Measurements from ENCODE around the gene CTTNBP2NL. TPM values are rescaled to one million over a fixed set of nuclear protein-coding genes. Genes with fewer than 3 reads are reported as not detected.
"Not testable (repeated sequence)": the region's sequence is repeated elsewhere in the genome, so short reads cannot be mapped to it uniquely, and the experiment has no call there.

Gene CTTNBP2NL
- total RNA-seq, 1 donor from 2014 or later = 12.5 TPM

DNA sequence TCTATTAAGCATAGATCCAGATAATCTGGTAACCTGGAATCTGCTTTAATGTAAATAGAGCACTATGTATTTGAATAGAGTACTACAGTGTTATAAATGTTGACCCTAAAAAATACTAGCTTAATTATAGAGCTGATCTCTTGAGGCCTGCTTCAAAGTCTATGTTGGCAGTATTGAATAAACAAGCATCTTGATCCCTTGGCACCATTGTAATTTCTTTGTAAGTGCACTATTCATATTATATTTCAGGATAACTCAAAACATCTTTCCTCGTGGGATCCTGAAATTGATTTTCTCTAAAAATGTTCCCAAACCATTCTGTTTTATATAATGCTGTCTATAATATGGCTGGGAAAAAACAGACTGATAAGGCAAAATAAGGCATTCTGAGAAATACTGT is 10.8 kb downstream of the CTTNBP2NL start:
- no peak for DNase-seq (ENCODE audit: missing footprints)
- ATAC-seq = no peak
- intact Hi-C loops (cut with DNase I) = no loop called here

DNA sequence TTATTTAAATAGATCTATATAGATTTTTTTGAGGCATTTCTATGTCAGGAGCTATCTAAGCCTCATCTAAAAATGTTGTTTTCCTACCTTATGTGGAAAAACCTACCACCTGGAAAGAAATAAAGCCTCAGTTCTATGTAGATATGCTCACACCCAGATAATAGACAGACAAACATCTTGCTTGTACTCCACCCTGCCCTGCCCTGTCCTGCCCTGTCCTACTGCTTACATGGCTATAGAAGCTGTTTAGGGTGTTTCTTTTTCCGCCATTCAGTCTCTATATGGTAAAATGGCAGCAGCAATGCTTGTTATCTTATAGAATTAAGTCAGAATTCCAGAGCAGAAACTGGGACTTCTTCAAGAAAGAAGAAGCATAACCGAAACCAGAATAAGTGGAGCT is 13.4 kb downstream of the CTTNBP2NL start:
- DNase-seq (ENCODE audit: missing footprints) = no peak
- no peak for ATAC-seq
- intact Hi-C loops (cut with DNase I) = no loop called here

GRCh38 chr1:112410673-112411072 is 14.7 kb downstream of the CTTNBP2NL start:
- no peak for DNase-seq (ENCODE audit: missing footprints)
- intact Hi-C loops (cut with DNase I) = no loop called here
- ATAC-seq = no peak

- intact Hi-C loops (cut with DNase I) = no loop called here
- ATAC-seq = no peak
- no peak for DNase-seq (ENCODE audit: missing footprints)
Measured at GRCh38 chr1:112417271-112417670, 21.3 kb downstream of the CTTNBP2NL start.

GRCh38 chr1:112418099-112418892 is 22.3 kb downstream of the CTTNBP2NL start:
- intact Hi-C loops (cut with DNase I) = no loop called here
- DNase-seq (ENCODE audit: missing footprints) = no peak
- ATAC-seq = no peak

- intact Hi-C loops (cut with DNase I) = no loop called here
- DNase-seq (ENCODE audit: missing footprints) (no peak), ATAC-seq (no peak)
Measured at GRCh38 chr1:112423207-112423606, 27.2 kb downstream of the CTTNBP2NL start.

GRCh38 chr1:112423666-112424065 is 27.7 kb downstream of the CTTNBP2NL start:
- DNase-seq (ENCODE audit: missing footprints); intact Hi-C loops (cut with DNase I); ATAC-seq: not testable (repeated sequence)

GRCh38 chr1:112429749-112430148 is 33.7 kb downstream of the CTTNBP2NL start:
- DNase-seq (ENCODE audit: missing footprints) (no peak), ATAC-seq (no peak)

DNA sequence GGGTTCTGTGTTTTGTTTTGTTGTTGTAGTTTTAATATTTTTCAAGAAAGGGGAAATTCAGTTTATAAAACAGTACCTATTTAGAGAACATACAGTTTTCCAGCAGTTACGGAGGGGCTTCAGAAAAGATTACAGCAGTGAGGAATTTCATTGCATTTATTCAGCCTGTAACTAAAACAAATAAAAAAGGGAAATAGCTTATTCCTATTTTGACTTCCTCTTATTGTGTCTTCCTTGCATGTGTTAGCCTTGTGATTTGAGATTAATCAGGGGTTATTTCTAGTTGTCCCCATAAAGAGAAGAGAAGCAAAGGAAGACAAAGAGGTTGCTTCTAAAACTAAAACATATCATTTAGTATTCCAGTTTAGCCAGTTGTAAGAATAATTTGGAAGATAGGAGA is 35.0 kb downstream of the CTTNBP2NL start:
- intact Hi-C loops (cut with DNase I) = no loop called here
- no peak for DNase-seq (ENCODE audit: missing footprints)
- no peak for ATAC-seq

More at GRCh38 chr1:112429749-112430148, 33.7 kb downstream of the CTTNBP2NL start:
- intact Hi-C loops (cut with DNase I) = no loop called here

GRCh38 chr1:112435448-112435847 is 39.4 kb downstream of the CTTNBP2NL start:
- DNase-seq (ENCODE audit: missing footprints) = no peak
- intact Hi-C loops (cut with DNase I) = no loop called here
- no peak for ATAC-seq

GRCh38 chr1:112436384-112437156 is 40.6 kb downstream of the CTTNBP2NL start:
- intact Hi-C loops (cut with DNase I) = no loop called here
- no peak for DNase-seq (ENCODE audit: missing footprints)
- no peak for ATAC-seq

GRCh38 chr1:112438156-112438555 is 42.1 kb downstream of the CTTNBP2NL start:
- intact Hi-C loops (cut with DNase I); DNase-seq (ENCODE audit: missing footprints); ATAC-seq: not testable (repeated sequence)

DNA sequence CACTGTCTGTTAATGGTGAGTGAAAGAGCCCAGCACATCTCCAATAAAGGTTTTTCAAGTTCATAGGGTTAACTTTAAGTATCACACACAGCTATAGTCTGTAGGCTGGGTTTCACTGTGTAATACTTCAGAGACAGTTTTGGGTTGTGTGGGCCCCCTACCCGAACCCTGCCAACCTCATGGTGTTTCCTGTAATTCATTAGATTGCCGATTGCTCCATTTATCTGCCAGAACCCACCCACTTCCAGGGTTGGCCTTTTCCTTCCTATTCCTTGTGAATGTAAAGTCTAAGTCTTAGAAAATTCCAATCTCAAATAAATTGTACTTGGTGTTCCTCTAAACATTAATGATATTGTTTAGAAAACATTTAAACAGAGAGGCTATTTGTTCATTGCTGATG is 43.6 kb downstream of the CTTNBP2NL start:
- no peak for DNase-seq (ENCODE audit: missing footprints)
- ATAC-seq = no peak
- intact Hi-C loops (cut with DNase I) = no loop called here

GRCh38 chr1:112440574-112440973 is 44.6 kb downstream of the CTTNBP2NL start:
- no peak for DNase-seq (ENCODE audit: missing footprints)
- intact Hi-C loops (cut with DNase I) = no loop called here
- no peak for ATAC-seq

GRCh38 chr1:112444269-112444668 is 48.3 kb downstream of the CTTNBP2NL start:
- intact Hi-C loops (cut with DNase I) = no loop called here
- no peak for ATAC-seq
- DNase-seq (ENCODE audit: missing footprints) = no peak

DNA sequence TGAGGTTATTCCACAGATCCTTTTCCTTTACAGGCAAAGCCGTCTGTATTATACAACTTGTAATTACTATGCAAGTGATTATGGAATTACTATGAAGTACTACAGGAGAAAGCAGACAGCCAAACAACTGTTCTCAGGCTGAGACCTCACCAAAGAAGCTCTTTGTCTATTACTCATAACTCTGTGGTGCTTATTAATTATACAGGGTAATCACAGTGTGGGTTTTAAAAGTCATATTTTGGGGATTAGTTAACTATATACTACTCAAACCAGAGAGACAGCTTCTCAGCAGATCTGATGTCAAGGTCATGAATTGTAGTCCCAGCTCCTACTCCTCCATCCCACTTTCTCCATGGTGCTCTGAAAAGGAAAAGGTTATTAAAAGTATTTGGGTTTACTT is 49.6 kb downstream of the CTTNBP2NL start:
- no peak for DNase-seq (ENCODE audit: missing footprints)

DNA sequence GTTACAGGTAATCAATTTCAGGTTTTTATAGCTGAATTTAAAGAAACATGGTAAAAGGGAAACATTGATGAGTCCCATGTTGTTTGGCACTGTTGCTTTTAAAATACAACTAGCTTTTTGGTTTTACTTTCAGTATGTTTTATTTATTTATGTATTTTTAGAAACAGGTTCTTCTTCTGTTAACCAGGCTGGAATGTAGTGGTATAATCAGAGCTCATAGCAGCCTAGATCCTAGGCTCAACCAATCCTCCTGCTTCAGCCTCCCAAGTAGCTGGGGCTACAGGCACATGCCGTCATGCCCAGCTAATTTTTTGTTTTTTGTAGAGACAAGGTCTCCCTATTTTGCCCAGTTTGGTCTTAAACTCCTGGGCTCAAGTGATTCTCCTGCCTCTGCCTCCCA is 50.4 kb downstream of the CTTNBP2NL start:
- DNase-seq (ENCODE audit: missing footprints) = no peak
- intact Hi-C loops (cut with DNase I) = no loop called here
- no peak for ATAC-seq

More for the DNA sequence above, 49.6 kb downstream of the CTTNBP2NL start:
- intact Hi-C loops (cut with DNase I) = no loop called here
- no peak for ATAC-seq

DNA sequence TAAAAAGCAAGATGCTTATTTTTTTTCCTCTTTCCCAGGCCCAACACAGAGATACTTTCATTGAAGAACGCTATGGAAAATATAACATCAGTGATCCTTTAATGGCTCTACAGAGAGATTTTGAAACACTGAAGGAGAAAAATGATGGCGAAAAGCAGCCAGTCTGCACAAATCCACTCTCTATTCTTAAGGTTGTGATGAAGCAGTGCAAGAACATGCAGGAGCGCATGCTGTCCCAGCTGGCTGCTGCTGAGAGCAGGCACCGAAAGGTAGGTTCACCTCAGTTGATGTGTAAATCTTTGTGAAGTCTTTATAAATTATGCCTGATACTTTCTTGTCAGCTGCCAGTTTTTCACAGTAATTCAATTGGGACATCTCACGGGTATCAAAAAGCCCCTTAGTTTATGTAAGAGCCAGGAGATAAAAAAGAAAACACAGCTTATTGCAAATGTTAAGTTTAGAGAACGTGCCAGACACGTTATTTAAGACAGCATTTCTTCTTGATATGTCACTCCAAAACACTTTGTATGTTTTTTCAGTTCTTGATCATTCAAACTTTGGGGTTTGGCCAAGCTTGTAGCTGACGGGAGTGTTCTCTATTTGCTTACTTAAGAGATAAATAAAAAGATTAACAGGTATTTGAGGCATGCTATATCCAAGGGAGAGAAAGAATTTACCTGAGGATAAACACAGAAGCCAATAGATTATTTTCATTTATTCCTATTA is 53.1 kb downstream of the CTTNBP2NL start:
- intact Hi-C loops (cut with DNase I) = no loop called here
- no peak for DNase-seq (ENCODE audit: missing footprints)
- no peak for ATAC-seq

DNA sequence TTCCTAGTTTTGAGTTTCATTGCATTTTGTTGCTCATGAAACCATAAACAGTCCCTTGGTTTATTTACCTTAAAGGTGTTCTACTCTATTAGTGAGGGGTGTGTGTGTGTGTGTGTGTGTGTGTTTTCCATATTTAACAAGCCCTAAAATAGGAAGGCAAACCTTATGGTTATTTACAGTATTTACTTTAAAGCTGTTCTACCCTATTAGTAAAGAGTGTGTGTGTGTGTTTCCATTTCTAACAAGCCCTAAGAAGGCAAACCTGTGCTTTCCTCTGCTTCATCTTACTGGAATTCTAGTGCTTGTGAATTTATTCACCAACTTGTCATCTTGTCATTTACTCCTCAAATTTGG is 53.6 kb downstream of the CTTNBP2NL start:
- no peak for DNase-seq (ENCODE audit: missing footprints)
- intact Hi-C loops (cut with DNase I) = no loop called here
- no peak for ATAC-seq

- no peak for DNase-seq (ENCODE audit: missing footprints)
- ATAC-seq = no peak
- intact Hi-C loops (cut with DNase I) = no loop called here
Measured at GRCh38 chr1:112450773-112451172, 54.8 kb downstream of the CTTNBP2NL start.
